Measurements from ENCODE around the gene SRBD1.
"Not testable (repeated sequence)": the region's sequence is repeated elsewhere in the genome, so short reads cannot be mapped to it uniquely, and the experiment has no call there.

Gene SRBD1

DNA sequence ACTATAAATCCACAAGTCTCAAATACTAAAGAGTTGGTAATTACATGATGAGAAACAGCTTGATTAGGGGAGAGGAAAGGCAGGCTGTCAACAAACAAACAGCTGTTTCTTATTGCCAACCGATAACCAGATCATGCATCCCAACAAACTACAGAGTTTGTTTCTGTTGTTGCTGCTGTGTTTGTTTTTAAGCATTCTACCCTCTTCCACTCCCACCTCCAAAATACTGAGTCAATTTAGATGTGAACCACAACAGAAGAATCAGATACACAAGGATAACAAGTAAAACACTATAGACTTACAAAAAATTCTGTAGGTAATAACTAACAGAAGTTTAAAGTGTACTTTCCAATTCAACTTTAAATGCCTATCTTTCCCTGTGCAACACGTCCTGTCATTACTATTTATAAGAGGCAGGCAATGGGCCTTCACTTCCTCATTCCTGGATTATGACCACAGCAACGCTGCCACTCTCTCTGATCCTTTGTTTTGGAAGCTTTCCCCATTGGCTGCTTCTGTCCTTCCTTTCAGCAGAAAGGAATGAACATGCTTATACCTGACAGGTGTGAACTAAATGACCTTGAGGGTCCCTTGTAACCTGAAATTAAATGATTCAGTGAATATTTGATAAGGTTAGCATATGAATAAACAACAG lies 152.0 kb downstream of the SRBD1 start:
- DNase-seq: peak; percentile 68

DNA sequence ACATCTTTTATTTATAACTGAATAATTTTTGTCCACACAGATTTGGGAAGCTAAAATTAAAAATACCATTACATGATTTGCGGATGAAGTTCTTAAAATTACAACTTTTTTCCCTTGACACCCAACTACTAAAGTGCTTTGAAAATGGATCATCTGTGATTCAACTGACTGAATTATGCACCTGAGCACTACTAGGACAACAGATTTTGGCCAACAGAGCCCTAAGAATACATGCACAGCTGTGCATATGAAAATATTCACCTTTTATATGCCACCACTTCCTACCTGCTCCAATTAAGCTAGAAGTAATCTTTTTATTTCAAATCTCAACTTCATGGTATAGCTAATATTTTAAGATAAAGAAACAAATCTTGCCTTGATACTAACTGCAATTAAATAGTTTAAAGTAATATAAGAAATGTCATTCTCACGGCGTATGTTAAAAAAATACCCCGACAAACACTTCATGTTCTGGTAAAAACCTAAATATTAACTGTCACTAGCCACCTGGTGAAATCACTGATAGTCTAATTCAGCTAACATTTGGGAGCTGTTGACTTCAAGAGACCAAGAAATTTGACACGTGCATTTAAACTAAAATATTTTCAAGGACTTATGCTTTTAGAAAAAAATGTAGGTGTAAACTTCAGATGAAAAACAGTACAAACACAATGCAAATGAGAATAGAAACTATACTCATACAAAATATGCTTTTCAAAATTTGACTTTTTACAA lies 153.7 kb downstream of the SRBD1 start:
- no peak for DNase-seq

DNA sequence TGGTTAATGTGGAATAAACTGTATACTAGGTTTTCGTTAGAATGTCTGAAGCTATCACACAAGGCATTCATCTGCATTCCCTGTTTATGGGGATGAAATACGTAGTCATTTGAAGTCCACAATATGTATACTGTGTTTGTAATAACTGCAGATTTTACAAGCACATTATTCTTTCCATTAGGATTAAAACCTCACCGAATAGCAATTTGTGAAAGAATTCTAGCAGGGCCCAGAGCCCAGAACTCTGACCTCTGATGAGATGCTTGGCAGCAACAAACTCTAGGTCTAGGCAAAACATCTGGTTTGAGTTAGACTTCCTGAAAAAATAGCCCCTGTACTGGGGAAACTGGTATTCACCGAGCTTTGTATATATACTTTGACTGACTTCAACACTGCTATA lies 158.2 kb downstream of the SRBD1 start:
- peak; percentile 84 for DNase-seq

DNA sequence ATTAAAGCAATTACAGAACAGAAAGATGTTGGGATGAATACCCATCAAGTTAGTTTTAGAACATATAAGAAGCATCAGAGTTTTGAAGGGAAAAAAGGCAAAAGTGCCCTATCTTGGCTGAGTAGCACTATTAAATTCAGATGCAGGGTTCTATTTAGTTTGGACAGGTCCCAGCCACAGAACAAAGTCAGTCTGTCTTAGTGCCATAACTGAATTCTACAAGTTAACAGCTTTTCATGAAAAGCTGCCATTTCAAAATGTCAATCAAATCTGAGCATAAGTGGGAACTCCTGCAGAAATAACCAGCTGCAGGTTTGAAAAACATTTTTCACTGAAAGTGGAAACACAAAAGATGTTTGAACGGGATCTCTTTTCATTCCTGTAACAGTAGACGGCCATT lies 160.4 kb downstream of the SRBD1 start:
- DNase-seq: no peak

DNA sequence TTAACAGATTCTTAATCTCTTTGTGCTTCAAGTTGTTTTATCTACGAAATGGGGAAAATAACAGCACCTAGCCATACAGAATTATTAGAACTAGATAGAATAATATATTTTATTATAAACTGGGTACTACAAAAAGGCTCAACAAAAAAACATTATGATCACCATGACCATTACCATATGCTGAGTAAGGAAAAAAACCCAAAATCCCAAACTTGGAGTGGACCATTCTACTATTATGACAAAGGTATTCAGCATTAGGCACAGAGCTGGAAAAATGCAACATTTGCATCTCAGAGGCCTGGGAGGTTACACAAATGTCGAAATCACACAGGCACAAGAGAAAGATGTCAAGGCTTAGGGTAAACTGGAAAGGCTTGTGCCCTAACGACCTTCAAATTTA lies 162.8 kb downstream of the SRBD1 start:
- no peak for DNase-seq

DNA sequence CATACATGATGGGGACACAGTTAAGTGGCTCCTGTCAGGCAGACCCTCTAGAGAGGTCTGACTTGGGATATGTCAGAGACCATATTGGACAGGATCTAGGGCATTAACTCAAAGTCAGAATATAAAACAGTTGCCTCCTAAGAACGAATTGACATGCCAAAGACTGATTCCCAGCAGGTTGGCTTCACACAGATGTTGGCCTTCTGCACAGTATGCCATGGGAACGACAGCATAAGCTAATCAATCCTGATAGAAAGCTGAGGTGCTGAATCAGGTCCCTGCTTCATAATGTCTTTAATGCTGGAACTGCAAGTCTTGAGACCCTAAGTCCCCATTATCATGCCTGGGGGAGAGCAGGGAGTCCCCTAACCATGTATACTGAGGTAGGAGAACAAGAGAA lies 165.1 kb downstream of the SRBD1 start:
- no peak for DNase-seq

DNA sequence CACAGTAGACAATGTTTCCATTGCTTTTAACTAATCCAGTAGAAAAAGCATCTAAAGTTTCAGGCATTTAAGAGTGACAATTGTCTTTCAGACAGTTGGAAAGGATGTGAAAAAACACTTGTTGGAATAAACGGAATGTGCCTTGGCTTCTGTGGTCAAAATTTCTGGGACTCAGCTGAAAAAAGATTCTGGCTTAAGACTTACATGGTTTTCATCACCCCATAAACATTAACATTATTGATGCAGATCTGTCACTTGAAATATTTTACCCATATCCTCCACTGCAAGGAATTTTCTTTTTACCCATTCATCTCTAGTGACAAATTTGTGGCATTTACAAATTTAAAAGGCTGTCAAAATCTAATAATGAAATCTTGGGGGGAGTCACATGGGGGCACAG lies 166.0 kb downstream of the SRBD1 start:
- DNase-seq: peak; percentile 86

DNA sequence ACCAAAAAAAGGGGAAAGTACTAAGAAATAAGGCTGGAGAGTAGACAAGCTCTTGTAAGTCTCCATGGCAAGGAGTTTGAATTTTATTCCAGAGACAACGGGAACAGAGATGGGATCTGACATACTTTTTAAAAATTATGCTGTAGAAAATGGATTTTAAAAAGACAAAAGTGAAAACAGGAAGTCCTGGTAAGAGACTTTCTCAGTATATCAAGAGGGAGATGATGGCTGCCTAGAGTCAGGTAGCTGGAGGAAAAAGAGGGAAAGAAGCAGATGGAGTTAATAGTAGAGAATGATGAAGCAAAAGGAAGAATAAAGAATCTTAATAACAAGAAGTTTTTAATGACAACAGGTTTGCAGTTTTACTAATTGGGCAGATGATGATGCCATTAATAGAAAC lies 168.1 kb downstream of the SRBD1 start:
- DNase-seq: no peak

DNA sequence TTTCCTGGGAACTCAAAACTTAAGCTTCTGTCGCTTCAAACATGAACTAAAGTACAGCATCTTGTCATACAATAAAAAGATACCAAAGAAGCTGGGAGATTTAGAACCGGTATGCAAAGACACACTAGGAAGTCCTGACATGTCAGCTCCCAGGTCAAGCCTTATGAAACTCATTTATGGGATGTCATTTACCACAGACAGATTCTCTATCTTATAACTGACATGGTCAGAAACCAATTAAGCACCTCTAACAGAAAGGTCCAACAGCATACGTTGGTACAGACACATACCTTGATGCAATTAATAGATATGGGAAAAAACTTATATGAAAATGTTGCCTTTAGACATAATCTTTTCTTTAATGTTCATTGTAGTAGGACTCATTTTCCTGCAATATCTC lies 169.0 kb downstream of the SRBD1 start:
- no peak for DNase-seq

DNA sequence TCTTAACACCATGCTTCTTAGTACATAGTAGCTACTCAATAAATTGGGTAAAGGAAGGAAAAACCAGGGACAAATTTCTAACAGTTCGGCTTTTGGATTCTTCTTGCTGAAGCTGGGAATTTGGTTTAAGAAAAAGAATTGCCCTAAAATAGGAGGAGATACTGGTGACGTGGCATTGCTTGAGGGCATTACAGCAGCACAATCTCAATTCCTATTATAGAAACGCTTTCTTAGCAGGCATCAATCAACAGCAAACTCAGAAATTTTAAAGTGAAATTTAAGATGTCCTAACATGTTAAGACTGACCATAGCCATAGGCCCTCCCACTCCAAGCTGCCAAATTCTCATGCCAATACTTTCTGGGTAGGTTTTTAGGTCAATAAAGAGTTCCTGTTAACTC lies 169.5 kb downstream of the SRBD1 start:
- no peak for DNase-seq

DNA sequence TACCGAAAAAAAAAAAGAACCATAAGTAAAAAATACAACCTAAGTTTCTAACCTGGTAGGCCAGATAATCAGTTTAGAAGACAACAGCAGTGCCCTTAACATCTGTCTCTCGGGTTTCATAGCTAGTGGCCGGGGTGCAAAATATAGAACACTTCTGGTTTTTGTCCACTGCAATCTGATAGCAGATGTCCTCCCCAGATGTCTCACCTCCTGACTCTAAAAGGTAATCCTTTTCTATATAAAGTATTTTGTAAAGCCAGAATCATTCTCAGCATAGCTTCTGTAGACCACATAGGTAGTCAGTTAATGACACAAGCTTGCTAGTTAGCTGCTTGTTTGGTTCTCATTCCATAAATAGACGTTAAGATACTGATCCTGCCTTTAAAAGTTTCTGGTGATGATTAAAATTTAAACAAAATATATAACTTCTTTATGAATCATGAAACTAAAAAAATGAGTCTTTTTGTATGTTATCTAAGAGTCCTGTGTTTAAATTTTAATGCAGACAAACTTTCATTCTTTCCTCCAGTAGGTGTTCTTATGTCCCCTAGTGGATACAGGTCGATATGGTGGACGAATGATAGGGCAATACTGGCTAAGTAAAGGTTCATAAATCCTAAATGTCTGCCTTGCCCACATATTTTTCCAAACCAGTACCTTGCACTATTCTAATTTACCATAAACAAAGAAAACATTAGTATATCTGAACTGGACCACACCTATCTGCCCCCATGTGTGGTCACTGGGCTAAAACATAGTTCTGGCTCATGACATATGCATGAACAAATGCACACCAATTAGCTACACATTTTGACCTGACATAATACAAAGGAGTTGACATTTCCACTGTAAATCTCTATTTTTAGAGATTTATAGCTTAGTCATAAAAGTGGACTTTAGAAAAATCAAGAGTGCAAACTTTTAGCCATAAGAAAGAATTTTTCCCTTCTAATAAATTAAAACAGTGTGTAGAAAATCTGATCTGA lies 171.0 kb downstream of the SRBD1 start:
- DNase-seq: peak; percentile 40

DNA sequence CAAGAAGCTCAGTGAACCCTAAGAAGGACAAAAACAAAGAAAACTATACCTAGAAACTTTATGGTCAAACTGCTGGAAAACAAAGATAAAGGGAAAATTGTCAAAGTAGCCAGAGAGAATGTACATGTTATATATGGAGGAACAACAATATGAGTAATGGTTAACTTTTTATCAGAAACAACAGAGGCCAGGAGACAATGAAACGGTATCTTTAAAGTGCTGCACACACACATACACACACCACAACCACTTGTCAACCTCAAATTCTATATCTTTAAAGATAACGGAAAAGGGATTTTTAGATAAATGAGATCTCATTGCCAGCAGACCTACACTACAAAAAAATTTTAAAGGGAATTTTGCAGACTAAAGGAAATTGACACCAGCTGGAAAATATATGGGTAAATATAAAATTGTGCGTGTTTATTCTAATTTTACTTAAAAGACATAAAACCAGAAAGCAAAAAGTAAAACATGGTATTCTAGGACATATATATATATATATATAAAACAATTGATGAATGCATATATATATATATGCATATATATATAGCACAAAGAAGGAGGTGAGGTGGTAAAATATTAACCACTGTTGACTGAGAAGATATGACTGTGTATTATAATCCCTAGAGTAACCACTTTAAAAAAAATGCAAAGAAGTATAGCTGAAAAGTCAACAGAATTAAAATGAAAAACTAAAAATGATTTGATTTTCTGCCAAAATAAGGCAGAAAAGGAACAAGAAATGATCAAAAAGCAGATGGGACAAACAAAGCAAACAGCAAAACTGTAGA lies 172.0 kb downstream of the SRBD1 start:
- no peak for DNase-seq

DNA sequence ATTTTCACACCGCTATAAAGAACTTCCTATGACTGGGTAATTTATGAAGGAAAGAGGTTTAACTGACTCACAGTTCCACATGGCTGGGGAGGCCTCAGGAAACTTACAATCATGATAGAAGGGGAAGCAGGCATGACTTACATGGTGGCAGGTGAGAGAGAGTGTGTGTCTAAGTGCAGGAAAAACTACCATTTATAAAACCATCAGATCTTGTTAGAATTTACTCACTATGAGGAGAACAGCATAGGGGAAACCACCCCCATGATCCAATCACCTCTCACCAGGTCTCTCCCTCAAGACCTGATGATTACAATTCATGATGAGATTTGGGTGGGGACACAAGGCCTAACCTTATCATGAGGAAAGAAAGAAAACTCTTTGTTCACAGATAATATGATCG lies 174.6 kb downstream of the SRBD1 start:
- no peak for DNase-seq

DNA sequence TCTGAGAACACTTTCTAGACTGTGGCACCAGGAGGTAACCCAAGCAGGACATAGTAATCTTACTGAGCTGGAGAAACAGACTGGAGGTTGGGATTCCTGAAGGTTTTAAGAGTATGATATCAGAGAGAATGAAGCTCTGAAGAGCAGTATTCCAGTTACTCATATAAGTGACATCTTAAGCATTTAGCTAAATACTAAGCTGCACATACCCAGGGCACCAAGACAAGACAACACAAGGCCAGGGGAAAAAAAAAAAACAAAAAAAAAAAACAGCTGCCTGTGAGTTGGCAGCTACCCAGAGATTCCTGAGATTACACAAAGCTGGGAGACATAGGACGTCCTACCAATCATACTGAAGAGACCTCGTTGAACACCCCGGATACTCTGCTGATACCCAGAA lies 175.8 kb downstream of the SRBD1 start:
- peak; percentile 92 for DNase-seq

DNA sequence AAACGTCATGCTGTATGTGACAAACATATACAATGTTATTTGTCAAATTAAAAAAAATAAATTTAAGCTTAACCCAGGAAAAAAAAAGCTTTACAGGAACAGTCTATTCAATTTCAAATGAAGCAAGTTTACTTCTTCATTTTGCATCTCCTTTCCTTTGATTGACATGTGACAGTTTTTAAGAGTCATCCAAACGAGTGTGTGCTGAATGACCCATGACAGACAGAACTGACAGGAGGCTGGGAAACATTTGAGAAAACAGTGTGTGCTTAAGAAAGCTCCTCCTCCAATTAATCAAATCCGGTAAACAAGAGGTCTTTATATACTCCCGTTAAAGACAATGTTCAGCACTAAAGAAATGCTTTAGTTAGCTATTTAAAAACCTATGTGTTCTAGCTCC lies 177.7 kb downstream of the SRBD1 start:
- no peak for DNase-seq

DNA sequence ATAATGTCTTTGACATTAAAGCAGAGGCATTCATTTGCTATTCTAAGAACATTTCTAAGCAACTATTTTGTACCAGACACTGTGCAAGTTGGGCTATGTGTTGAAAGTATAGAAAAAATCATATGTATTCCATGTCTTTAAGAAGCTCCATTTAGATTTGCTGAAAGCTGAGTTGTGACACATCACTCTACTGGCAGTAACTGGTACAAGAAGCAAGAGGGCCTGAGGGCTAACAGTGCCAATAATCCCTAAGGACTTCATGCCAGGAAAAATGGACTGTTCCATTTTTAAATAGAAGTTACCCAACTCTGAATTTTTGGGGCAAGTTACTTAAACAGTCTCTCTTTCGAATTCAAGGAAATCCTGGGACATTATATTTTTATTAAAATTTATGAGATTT lies 178.7 kb downstream of the SRBD1 start:
- DNase-seq: no peak

DNA sequence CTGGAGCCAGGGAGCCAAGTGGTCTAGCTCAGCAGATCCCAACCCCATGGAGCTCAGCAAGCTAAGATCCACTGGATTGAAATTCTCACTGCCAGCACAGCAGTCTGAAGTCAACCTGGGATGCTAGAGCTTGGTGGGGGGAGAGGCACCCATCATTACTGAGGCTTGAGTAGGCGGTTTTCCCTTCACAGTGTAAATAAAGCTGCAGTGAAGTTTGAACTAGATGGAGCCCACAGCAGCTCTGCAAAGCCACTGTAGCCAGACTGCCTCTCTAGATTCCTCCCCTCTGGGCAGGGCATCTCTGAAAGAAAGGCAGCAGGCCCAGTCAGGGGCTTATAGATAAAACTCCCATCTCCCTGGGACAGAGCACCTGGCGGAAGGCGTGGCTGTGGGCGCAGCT lies 185.0 kb downstream of the SRBD1 start:
- not testable (repeated sequence) for DNase-seq

DNA sequence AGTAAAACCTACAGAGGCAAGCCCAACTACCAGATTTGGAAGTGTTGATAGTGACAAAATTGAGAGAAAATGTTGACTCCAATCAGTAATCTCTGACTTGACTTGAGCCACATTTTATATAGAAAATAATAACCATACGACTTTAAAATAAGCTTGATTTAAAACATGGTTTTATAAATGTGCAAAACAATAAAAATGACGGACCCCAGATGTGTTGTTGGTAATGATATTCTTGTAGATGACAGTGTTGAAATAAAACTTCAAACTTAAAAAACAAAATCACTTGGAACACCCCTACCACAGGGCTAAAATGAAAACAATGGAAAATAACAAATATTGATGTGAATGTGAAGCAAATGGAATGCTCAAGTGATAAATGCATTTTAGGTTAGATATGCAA lies 188.1 kb downstream of the SRBD1 start:
- no peak for DNase-seq

DNA sequence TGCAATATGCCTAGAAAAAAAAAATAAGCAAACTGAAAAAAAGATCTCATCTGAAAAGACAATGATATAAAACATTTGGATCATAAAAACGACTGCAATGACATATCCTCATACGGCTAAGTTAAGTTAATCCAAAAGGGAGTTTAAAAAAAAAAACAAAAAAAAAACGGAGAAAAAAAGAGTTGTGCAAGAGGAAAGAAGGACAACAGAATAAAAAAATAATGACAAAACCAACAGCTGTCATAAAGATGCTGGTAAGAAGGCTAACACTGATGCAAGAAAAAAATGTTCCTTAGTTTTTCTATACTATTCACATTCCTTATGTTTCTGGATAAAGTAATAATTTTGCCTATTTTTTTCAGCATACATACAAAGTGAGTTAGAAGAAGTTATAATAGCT lies 192.5 kb downstream of the SRBD1 start:
- DNase-seq: no peak

DNA sequence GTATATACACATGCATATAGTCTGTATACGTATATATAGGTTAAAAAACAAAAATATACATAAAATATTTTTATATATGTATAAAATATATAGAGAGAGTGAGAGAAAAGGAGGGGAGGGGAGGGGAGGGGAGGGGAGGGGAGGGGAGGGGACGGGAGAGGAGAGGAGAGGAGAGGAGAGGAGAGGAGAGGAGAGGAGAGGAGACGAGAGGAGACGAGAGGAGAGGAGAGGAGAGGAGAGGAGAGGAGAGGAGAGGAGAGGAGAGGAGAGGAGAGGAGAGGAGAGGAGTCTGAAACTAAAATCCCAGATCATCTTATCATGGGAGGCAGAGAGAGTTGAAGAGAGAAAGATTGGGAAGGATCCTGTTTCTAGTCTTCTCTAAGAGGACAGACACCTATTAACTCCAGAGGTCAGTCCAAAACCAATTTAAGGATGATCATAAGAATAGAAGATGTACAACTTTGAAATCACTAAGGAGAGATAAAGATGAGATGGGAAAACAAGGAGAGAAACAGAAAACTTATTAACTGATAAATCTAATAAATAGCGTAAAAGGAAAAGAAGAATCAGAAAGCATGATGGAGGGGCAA lies 195.4 kb downstream of the SRBD1 start:
- no peak for DNase-seq

DNA sequence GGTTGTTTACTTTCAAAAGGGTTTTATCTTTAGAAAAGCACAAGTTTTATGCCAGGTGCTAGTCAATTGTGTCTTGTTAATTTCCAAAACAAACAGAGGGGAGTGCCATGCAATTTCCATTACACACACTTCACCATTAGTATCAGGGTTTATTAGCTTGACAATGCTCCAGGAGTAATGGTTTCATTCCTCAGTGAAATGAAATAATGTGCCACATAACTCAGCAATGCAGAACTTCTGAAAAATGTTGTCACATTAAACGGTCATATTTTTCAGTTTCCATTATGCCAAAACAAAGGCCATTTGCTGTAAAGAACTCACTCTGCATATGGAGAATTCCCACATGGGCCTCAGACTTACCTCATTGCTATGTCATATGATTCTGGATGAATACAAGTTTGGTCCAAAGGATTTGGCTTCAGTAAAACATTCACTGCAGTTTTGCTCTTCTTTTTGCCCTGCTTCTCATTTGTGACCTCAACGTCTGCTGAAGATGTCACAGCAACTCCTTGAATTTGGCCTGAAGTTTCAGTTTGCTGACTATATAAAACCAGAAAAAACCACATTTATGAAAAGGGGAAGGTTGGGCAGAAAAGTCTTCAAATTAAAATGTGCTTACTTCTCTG lies 198.2 kb downstream of the SRBD1 start:
- peak; percentile 16 for DNase-seq

DNA sequence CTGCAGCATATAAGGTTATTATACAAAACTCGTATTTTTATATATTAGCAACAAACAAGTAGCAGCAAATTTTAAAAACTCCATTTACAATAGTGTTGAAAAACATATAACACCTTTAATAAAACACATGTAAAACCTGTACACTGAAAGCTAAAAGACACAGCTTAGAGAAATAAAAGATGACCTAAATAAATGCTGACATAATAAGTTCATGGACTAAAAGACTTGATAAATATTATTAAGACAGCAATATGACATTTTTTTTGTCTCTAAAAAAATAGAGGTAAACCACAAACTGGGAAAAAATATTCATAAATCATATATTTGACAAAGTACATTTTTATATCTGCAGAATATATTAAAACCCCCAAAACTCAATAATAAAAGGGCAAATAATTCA lies 201.4 kb downstream of the SRBD1 start:
- DNase-seq: no peak

All from fibroblast of skin of right biceps (primary cell).